HG02588 (cell line): ENCODE measurements around the gene H2BK1.

Experiments used
- ATAC-seq: cut with Tn5 transposase; IDR thresholded peaks from one replicate; pipeline ENCODE4 v1.9.1; 2021; ENCODE audit warnings: mild to moderate bottlenecking, moderate library complexity; ENCODE audit not compliant: unreplicated experiment

Gene H2BK1

GRCh38 chr7:151210087-151210854 is at the start of gene H2BK1:
Gene H2BK1 (minus strand): TSS chr7:151210488. CDS start chr7:151210318, 170 bp downstream.
- ATAC-seq, result no peak

GRCh38 chr7:151257990-151258389 is 47.7 kb upstream of the H2BK1 start:
- ATAC-seq, result no peak

- no peak for ATAC-seq
These were observed 46.2 kb upstream of the H2BK1 start for GRCh38 chr7:151256410-151257045.

- no peak for ATAC-seq
These were observed 45.1 kb upstream of the H2BK1 start for GRCh38 chr7:151255390-151255789.

GRCh38 chr7:151254851-151255250 is 44.6 kb upstream of the H2BK1 start:
- no peak for ATAC-seq

GRCh38 chr7:151254316-151254715 is 44.0 kb upstream of the H2BK1 start:
- no peak for ATAC-seq

- no peak for ATAC-seq
These were observed 42.8 kb upstream of the H2BK1 start for GRCh38 chr7:151252961-151253711.

- ATAC-seq, result no peak
These were observed 42.2 kb upstream of the H2BK1 start for GRCh38 chr7:151252561-151252835.

GRCh38 chr7:151251689-151252560 is 41.6 kb upstream of the H2BK1 start:
- no peak for ATAC-seq

GRCh38 chr7:151251328-151251688 is 41.0 kb upstream of the H2BK1 start:
- ATAC-seq, result no peak

GRCh38 chr7:151250181-151251132 is 40.2 kb upstream of the H2BK1 start:
- no peak for ATAC-seq

GRCh38 chr7:151249732-151250072 is 39.4 kb upstream of the H2BK1 start:
- ATAC-seq, result no peak

- ATAC-seq, result no peak
These were observed 38.9 kb upstream of the H2BK1 start for GRCh38 chr7:151249034-151249731.

GRCh38 chr7:151248346-151249033 is 38.2 kb upstream of the H2BK1 start, which contains the start of gene SMARCD3:
Gene SMARCD3 (minus strand): TSS chr7:151248694. CDS start chr7:151248562, 132 bp downstream.
- ATAC-seq, result no peak

GRCh38 chr7:151247611-151248345 is 37.5 kb upstream of the H2BK1 start:
- ATAC-seq, result no peak

- ATAC-seq, result no peak
These were observed 36.7 kb upstream of the H2BK1 start for GRCh38 chr7:151246851-151247580.

- no peak for ATAC-seq
These were observed 36.0 kb upstream of the H2BK1 start for GRCh38 chr7:151246102-151246850.
